Measurements from ENCODE around the gene ATXN1.

GRCh38 chr6:16313732-16314131, 447.5 kb downstream of the ATXN1 start:
- TF ChIP-seq CTCF (IDR thresholded peaks at IDR 0.05), result no peak
- TF ChIP-seq POLR2A (IDR thresholded peaks at IDR 0.05), result no peak
- TF ChIP-seq POLR2AphosphoS5 (IDR thresholded peaks at IDR 0.05), result no peak

All from gastroesophageal sphincter (tissue), 3 donors.